AG09309 (cell line): ENCODE results near the gene AFAP1.

Source experiments
- DNase-seq: peaks from one replicate; pipeline ENCODE4 v3.0.0-alpha.2; 2010; ENCODE audit warnings: low read depth
- H3K4me3 ChIP-seq: 2 replicates; pipeline ENCODE4 v1.5.1; 2011; ENCODE audit warnings: mild to moderate bottlenecking, low read depth, low read length, moderate library complexity; ENCODE audit not compliant: control insufficient read depth
- TF ChIP-seq, protein P1 (sequence below): IDR thresholded peaks from 2 replicates; pipeline ENCODE4 v1.5.1; 2011; ENCODE audit warnings: mild to moderate bottlenecking, low read depth, low read length, inconsistent platforms; ENCODE audit not compliant: insufficient read depth, control insufficient read depth; ENCODE audit errors: missing control alignments

Gene AFAP1

DNA sequence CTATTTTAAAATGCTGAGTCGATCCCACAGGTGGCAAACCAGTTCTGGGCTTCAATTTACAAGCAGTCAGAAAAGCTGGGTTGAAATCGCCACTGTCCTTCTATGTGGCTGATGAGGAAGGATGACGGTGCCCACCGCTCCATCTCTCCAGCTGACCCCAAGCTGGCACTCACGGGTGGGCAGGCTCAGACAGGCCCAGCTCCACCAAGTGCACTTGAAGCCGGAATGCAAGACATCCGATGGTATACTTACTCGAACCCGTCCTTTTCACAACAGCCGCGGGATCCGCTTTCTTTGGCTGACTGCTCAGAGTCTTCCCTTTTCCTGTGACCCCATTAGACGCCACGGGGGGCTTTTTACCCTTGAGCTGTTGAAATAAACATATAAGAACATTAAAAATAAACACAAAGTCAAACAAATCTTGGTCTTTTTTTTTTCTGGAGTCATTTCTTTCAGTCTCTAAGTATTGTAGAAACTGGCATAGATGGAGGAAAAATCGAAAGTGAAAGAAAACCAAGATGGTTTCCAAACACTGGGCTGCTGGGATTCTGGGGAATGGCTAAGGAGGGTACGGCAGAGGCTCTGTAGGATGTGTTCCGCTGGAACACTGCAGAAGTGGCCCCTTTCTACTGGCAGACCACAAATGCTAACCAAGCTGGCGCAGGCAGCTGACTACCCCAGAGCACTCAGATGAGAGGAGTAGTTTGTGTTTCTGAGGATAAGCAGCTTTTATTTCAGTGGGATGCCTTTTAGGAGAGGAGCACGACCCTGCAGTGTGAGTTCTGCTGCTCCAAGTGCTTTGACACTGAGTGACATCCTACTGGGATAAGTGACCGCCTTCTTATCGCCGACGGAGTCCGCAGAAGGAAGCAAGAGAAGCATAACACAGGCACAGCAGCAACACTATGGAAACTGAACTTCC, 160.9 kb downstream of the AFAP1 start:
- TF ChIP-seq, protein P1, sequence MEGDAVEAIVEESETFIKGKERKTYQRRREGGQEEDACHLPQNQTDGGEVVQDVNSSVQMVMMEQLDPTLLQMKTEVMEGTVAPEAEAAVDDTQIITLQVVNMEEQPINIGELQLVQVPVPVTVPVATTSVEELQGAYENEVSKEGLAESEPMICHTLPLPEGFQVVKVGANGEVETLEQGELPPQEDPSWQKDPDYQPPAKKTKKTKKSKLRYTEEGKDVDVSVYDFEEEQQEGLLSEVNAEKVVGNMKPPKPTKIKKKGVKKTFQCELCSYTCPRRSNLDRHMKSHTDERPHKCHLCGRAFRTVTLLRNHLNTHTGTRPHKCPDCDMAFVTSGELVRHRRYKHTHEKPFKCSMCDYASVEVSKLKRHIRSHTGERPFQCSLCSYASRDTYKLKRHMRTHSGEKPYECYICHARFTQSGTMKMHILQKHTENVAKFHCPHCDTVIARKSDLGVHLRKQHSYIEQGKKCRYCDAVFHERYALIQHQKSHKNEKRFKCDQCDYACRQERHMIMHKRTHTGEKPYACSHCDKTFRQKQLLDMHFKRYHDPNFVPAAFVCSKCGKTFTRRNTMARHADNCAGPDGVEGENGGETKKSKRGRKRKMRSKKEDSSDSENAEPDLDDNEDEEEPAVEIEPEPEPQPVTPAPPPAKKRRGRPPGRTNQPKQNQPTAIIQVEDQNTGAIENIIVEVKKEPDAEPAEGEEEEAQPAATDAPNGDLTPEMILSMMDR, result no peak
- no peak for DNase-seq
- H3K4me3 ChIP-seq, result no peak overlapping the region

DNA sequence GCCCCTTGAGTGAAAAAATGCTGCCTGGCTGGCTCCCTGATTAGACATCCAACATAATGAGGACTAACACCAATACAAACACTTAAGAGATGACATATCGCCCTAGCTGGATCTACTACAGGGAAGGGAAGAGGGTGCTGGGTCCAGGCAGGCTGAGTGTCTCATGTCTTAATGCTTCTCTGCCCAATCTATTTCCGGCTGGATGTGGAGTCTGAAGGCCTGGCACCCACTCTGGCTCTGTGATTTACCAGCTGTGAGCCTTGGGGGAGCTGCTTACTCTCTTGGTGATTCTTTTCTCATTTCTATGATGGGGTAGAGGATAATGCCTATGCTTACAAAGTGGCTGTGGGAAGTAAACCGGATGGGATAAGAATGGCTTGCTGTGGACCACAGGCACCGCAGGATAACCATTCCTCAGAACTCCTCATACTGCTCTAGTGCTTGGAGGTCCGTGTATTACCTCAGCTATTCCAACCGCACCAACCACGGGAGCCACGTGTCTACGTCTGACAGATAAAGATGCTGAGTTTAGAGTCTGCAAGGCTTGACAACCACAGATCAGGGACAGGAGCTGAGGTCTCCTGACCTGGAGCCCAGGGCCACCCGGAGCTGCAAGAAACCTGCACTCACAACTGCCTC, 161.7 kb downstream of the AFAP1 start:
- no peak overlapping the region for H3K4me3 ChIP-seq
- no peak for DNase-seq
- TF ChIP-seq, protein P1, result no peak

DNA sequence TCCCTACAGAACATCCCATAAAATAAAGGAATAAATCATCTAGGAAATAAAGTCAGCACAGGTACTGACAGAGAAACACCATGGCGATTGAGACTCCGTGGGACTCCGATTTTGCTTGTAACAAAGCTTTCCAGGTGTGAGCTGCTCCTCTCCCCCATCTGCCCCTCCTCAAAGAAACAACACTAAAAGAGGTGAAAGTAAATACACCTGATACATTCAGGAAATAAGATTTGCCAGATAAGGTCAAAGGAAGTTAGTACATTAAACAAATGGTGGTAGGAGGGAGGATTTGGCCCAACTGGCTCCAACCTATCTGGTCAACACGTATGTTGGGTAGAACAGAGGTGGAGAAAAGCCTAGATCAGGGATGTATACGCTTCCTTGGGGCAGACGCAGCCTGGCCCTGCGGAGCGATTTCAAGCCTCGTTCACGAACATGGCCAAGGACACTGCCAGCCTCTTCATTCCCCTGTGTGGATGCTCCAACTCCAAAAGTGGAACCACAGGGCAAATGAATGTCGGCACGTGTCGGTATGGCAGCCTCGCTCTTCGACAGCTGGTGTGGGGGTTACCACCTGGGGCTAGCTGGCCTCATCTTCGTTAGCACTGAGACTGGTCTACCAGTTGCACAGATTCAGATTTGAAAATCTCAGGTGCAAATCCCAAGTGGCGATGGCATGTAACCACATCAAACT, 162.5 kb downstream of the AFAP1 start:
- TF ChIP-seq, protein P1, result no peak
- no peak for DNase-seq
- H3K4me3 ChIP-seq, result no peak overlapping the region

DNA sequence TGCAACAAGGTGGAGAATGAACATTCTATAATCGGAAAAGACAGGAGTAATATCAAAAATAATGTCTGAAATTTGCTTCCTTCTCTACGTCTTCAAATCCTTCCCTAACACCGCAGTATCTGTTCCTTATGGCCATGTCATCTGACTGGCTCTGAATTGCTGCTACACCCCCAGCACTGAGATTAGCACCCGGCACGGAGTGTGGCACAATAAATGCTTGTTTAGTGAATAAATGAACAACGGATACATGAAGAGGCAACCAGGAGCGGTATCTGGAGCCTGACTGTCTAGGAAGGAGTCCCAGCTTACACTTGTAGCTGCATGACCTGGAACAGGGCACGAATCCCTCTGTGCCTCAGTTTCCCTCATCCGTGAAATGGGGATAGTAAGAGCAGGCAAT, 164.3 kb downstream of the AFAP1 start:
- DNase-seq, result no peak
- H3K4me3 ChIP-seq, result no peak overlapping the region
- TF ChIP-seq, protein P1, result no peak

DNA sequence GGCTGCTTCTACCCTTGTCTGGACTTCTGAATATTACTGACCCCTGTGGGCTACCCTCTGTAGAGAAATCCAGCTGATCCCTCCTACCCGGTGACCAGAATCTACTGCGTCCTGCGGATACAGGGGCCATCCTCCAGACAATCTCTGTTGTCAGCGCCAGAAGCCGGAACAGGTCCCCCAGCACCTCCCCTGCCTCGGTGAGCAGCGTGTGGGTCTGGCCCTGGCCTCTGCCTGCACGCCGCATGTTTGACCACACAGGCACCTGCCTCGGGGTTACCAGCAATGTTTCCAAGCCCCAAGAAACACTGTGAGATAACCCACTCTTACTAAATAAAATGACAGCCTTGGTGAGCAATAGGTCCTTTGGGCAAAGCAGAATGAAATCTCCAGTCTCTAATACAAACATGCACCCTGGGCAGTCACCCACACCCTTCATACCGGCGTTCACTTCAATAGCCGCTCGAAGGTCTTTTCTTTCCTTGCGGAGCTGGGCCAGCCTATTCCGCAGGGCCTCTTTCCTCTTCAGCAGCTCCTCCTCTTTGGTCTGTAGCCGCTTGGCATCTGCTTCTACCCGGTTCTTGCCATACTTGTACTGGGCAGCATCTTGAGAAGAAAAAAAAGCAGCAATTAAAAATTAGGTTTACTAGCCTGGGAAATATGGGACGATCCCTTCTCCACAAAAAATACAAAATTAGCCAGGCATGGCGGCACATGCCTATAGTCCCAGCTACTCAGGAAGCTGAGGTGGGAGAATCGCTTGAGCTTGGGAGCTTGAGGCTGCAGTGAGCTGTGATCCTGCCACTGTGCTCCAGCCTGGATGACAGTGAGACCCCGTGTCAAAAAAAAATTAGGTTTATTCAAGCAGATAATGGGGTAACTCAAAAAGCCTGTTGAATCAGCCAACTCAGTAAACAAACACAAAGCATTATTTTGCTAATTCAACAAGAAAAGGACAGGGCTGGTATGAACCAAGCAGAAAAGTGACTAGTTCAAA, 165.1 kb downstream of the AFAP1 start:
- no peak for DNase-seq
- H3K4me3 ChIP-seq, result no peak overlapping the region
- TF ChIP-seq, protein P1, result no peak
